MCF 10A (cell line): ENCODE measurements around the gene GNAT2. TPM values are rescaled to one million over a fixed set of nuclear protein-coding genes. Genes with fewer than 3 reads are reported as not detected.

Experiments
- BruUV-seq: library from RNA; stranded (reverse); fragments of 400-500 nt; replicated peaks from 2 replicates; lab custom pipeline; 2021; lab: Mats Ljungman, UMichigan
- CTCF ChIA-PET: fragments of 300-600 bp; sonication (Branson Sonifier 250); formaldehyde crosslinking; extraction: SDS; loops from one replicate; lab custom pipeline; 2021; ENCODE audit warnings: antibody characterized with exemption, inconsistent platforms; lab: Yijun Ruan, JAX
- POLR2A ChIA-PET: fragments of 300-600, 350-650 bp; sonication (Branson Sonifier 250); formaldehyde crosslinking; extraction: SDS; loops from one replicate; lab custom pipeline; 2020; ENCODE audit warnings: antibody characterized with exemption, inconsistent platforms; lab: Yijun Ruan, JAX
- DNase-seq: peaks from one replicate; pipeline ENCODE4 v3.0.0-alpha.2; 2018; ENCODE audit not compliant: unreplicated experiment
- H3K27ac Mint-ChIP-seq: one replicate; pipeline ENCODE4 v1.8.0; 2022; ENCODE audit warnings: mild to moderate bottlenecking, low read depth, mixed read lengths; ENCODE audit not compliant: unreplicated experiment
- H3K27me3 Mint-ChIP-seq: one replicate; pipeline ENCODE4 v1.8.0; 2022; ENCODE audit warnings: mixed read lengths; ENCODE audit not compliant: insufficient read depth, unreplicated experiment
- H3K36me3 Mint-ChIP-seq: one replicate; pipeline ENCODE4 v1.8.0; 2022; ENCODE audit warnings: mild to moderate bottlenecking, moderate library complexity, mixed read lengths; ENCODE audit not compliant: insufficient read depth, unreplicated experiment
- H3K4me1 Mint-ChIP-seq: one replicate; pipeline ENCODE4 v1.8.0; 2022; ENCODE audit warnings: mixed read lengths; ENCODE audit not compliant: insufficient read depth, unreplicated experiment
- H3K4me3 Mint-ChIP-seq: one replicate; pipeline ENCODE4 v1.8.0; 2022; ENCODE audit warnings: mild to moderate bottlenecking, moderate library complexity, mixed read lengths; ENCODE audit not compliant: unreplicated experiment
- H3K9me3 Mint-ChIP-seq: one replicate; pipeline ENCODE4 v1.8.0; 2022; ENCODE audit warnings: mixed read lengths; ENCODE audit not compliant: unreplicated experiment
- CTCF ChIP-seq: fragments of 200-600 bp; IDR thresholded peaks from one replicate; pipeline ENCODE4 v1.8.0; 2022; ENCODE audit warnings: antibody characterized with exemption, mild to moderate bottlenecking; ENCODE audit not compliant: unreplicated experiment
- intact Hi-C: fragments of 100-400 bp; cut with micrococcal nuclease; formaldehyde crosslinking; loops from 2 replicates; pipeline ENCODE4 v1.14.1; 2022
- total RNA-seq: library from RNA; stranded (reverse); gene quantifications from 2 replicates; pipeline ENCODE4 v1.2.3, GENCODE V29; 2022

Gene GNAT2
- total RNA-seq, 1 experiment from 2014 or later = not detected

GRCh38 chr1:109655615-109656519 is 36.5 kb upstream of the GNAT2 start, which contains the start of gene GSTM4:
GSTM4 (plus strand) TSS chr1:109656099; CDS start chr1:109656390, 291 bp downstream.
- DNase-seq = peak; percentile 52
- H3K27ac Mint-ChIP-seq = peak within 1 kb of the TSS; percentile 67
- intact Hi-C loops = no loop called here
- no peaks in the 10 kb centered on the region for H3K9me3 Mint-ChIP-seq
- POLR2A ChIA-PET = interaction anchor here (1.1 to 2.2 kb wide), 3 partner anchors 107 to 118 kb away, joined by 3 to 9 read pairs (median 6); partner anchors contain the start of gene GNAI3
- TF ChIP-seq CTCF = no peak
- no peaks in the 10 kb centered on the region for H3K4me1 Mint-ChIP-seq
- CTCF ChIA-PET = interaction anchor here (0.6 to 4.0 kb wide), 11 partner anchors 12 to 445 kb away, joined by 3 to 28 read pairs (median 4); partner anchors contain the start of genes AHCYL1 and CYB561D1
- BruUV-seq = no TSS peak
- H3K4me3 Mint-ChIP-seq = peak within 1 kb of the TSS; percentile 81
- H3K36me3 Mint-ChIP-seq = peaks cover 6% of the 10 kb centered on the region
- peaks cover 32% of the 10 kb centered on the region for H3K27me3 Mint-ChIP-seq

GRCh38 chr1:109654519-109654918 is 35.1 kb upstream of the GNAT2 start:
- no peaks in the 10 kb centered on the region for H3K9me3 Mint-ChIP-seq
- ChIA-PET POLR2A (interaction anchor here (0.6 kb wide), 1 partner anchor 1643 kb away, joined by 3 read pairs; no protein-coding TSS in a partner anchor), CTCF (interaction anchor here (1.2 to 7.5 kb wide), 4 partner anchors 11 to 161 kb away, joined by 3 to 75 read pairs (median 17); partner anchors contain the start of gene CYB561D1)
- intact Hi-C loops = no loop called here
- no peak for DNase-seq
- BruUV-seq = no TSS peak
- H3K4me3 Mint-ChIP-seq = no peak overlapping the region
- no peak for TF ChIP-seq CTCF
- no peaks in the 10 kb centered on the region for H3K4me1 Mint-ChIP-seq
- no peak overlapping the region for H3K27ac Mint-ChIP-seq
- H3K36me3 Mint-ChIP-seq = peaks cover 6% of the 10 kb centered on the region
- H3K27me3 Mint-ChIP-seq = peaks cover 35% of the 10 kb centered on the region

- TF ChIP-seq CTCF = no peak
- CTCF ChIA-PET = interaction anchor here (0.7 to 7.5 kb wide), 5 partner anchors 13 to 1112 kb away, joined by 3 to 75 read pairs (median 17); partner anchors contain the start of gene AHCYL1
- H3K4me3 Mint-ChIP-seq = no peak overlapping the region
- H3K27me3 Mint-ChIP-seq = peaks cover 35% of the 10 kb centered on the region
- no peak for DNase-seq
- intact Hi-C loops = no loop called here
- H3K36me3 Mint-ChIP-seq = peaks cover 6% of the 10 kb centered on the region
- H3K27ac Mint-ChIP-seq = no peak overlapping the region
- no TSS peak for BruUV-seq
- no peaks in the 10 kb centered on the region for H3K4me1 Mint-ChIP-seq
- POLR2A ChIA-PET = interaction anchor here (0.7 to 1.7 kb wide), 2 partner anchors 59 to 105 kb away, joined by 3 to 5 read pairs; partner anchors contain the start of genes GNAI3 and GSTM5
- H3K9me3 Mint-ChIP-seq = no peaks in the 10 kb centered on the region
These were observed 33.9 kb upstream of the GNAT2 start for GRCh38 chr1:109653306-109653705.

GRCh38 chr1:109652402-109652801 is 33.0 kb upstream of the GNAT2 start:
- ChIA-PET POLR2A (interaction anchor here (0.5 to 1.7 kb wide), 4 partner anchors 104 to 627 kb away, joined by 3 to 5 read pairs (median 3); partner anchors contain the start of gene GNAI3), CTCF (interaction anchor here (0.6 to 7.5 kb wide), 9 partner anchors 9 to 331 kb away, joined by 3 to 75 read pairs (median 4); partner anchors contain the start of gene AHCYL1)
- DNase-seq = no peak
- Mint-ChIP-seq H3K9me3 (no peaks in the 10 kb centered on the region), H3K27me3 (peaks cover 35% of the 10 kb centered on the region), H3K4me1 (no peaks in the 10 kb centered on the region), H3K27ac (no peak overlapping the region), H3K36me3 (peaks cover 6% of the 10 kb centered on the region), H3K4me3 (no peak overlapping the region)
- TF ChIP-seq CTCF = no peak
- intact Hi-C loops = no loop called here
- BruUV-seq = no TSS peak
